Activated naive CD4-positive, alpha-beta T cell treated with anti-CD3 and anti-CD28 coated beads for 36 hours (primary cell): ENCODE results near the gene CDC37. TPM values are rescaled to one million over a fixed set of nuclear protein-coding genes. Genes with fewer than 3 reads are reported as not detected.
A peak's percentile ranks its signal among the peaks of the same experiment; 100 is the strongest.
"Not testable (repeated sequence)": the region's sequence is repeated elsewhere in the genome, so short reads cannot be mapped to it uniquely, and the experiment has no call there.

Source experiments
- CTCF ChIA-PET: fragments of 350-600 bp; sonication (Branson Sonifier 250); formaldehyde crosslinking; loops from one replicate; lab custom pipeline; 2021; ENCODE audit warnings: antibody characterized with exemption; lab: Charles Lee
- DNase-seq: peaks from one replicate; pipeline ENCODE4 v3.0.0-alpha.2; 2020
- H3K27ac Mint-ChIP-seq: one replicate; pipeline ENCODE4 v1.8.0; 2021; ENCODE audit warnings: mild to moderate bottlenecking, mixed read lengths
- H3K27me3 Mint-ChIP-seq: one replicate; pipeline ENCODE4 v1.8.0; 2021; ENCODE audit warnings: low read depth, mixed read lengths
- H3K36me3 Mint-ChIP-seq: one replicate; pipeline ENCODE4 v1.8.0; 2021; ENCODE audit warnings: low read depth, mixed read lengths
- H3K4me1 Mint-ChIP-seq: one replicate; pipeline ENCODE4 v1.8.0; 2021; ENCODE audit warnings: low read depth, mixed read lengths
- H3K4me3 Mint-ChIP-seq: one replicate; pipeline ENCODE4 v1.8.0; 2021; ENCODE audit warnings: mild to moderate bottlenecking, moderate library complexity, mixed read lengths
- H3K9me3 Mint-ChIP-seq: one replicate; pipeline ENCODE4 v1.8.0; 2021; ENCODE audit warnings: mixed read lengths
- intact Hi-C: fragments of 100-400 bp; cut with micrococcal nuclease; formaldehyde crosslinking; loops from one replicate; pipeline ENCODE4 v1.15.1; 2023
- total RNA-seq, 2 experiments: library from RNA; stranded (reverse); gene quantifications; one replicate each; pipeline ENCODE4 v1.2.3, GENCODE V29; 2021

Gene CDC37
- total RNA-seq, 2 experiments from 2014 or later: 158 to 164 TPM

DNA sequence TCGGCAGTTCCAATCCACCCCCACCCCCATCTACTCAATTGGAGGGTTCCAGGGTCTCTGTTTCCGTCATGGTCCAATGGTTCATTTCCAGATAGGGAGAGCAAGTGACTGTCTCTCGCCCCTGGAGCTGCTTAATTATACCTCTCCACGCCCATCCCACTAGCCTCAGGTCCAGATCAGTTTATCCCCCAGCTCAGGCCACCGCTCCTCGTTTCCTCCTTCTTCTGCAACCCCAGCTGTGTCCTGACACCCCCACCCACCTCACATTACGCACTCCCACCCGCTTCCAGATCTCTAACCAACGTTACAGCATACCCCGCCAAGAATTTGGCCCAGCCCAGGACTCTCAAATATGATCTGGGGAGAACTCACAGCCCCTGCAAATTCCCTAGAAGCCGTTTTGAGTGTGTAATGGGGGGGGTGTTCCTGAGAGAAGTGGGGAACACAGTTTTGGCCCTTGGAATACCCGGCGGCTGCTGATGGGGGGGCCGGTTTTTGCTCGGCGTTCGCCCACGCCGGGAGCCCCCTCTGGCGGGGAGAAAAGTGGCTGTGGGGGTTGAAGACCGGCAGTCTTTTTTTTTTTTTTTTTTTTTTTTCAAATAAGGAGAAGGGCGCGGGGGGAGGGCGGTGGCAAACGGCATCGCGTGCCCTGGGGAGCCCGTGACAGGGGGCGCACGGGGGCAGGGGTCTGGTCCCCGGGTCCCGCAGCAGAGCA lies 15.3 kb upstream of the CDC37 start:
- no peak for DNase-seq
- no peak overlapping the region for H3K27ac Mint-ChIP-seq
- peaks cover 50% of the 10 kb centered on the region for H3K4me1 Mint-ChIP-seq
- CTCF ChIA-PET: interaction anchor here (1.2 to 7.9 kb wide), 5 partner anchors 8 to 160 kb away, joined by 3 to 142 read pairs (median 31); partner anchors contain the start of gene CDC37
- no peaks in the 10 kb centered on the region for H3K36me3 Mint-ChIP-seq
- no peaks in the 10 kb centered on the region for H3K9me3 Mint-ChIP-seq
- intact Hi-C loops: loop anchor here (5.0 to 10.0 kb wide), 2 partner anchors 149 to 314 kb away; partner anchors contain the start of genes ANGPTL6, CDKN2D, KRI1 and PPAN
- peaks cover 58% of the 10 kb centered on the region for H3K27me3 Mint-ChIP-seq
- peak overlapping the region; percentile 35 for H3K4me3 Mint-ChIP-seq

DNA sequence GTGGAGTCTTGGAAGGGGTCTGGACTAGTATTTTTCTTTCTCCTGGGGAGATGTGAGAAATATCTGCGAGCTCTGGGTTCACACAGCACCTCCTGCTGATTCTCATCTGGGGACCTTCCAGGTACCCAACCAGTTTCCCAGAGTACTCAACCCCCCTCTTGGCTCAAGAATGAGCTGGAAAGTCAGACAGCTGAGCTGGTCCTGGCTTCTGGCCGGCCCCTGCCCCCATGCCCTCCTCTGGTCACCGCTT lies 14.8 kb upstream of the CDC37 start:
- intact Hi-C loops: loop anchor here (5.0 to 10.0 kb wide), 2 partner anchors 149 to 313 kb away; partner anchors contain the start of genes ANGPTL6, CDKN2D, KRI1 and PPAN
- H3K4me3 Mint-ChIP-seq: peak overlapping the region; percentile 35
- H3K36me3 Mint-ChIP-seq: no peaks in the 10 kb centered on the region
- no peaks in the 10 kb centered on the region for H3K9me3 Mint-ChIP-seq
- no peak overlapping the region for H3K27ac Mint-ChIP-seq
- H3K27me3 Mint-ChIP-seq: peaks cover 53% of the 10 kb centered on the region
- H3K4me1 Mint-ChIP-seq: peaks cover 47% of the 10 kb centered on the region
- CTCF ChIA-PET: interaction anchor here (1.2 to 7.9 kb wide), 6 partner anchors 8 to 159 kb away, joined by 3 to 142 read pairs (median 18); partner anchors contain the start of genes CDC37 and ICAM5
- no peak for DNase-seq

DNA sequence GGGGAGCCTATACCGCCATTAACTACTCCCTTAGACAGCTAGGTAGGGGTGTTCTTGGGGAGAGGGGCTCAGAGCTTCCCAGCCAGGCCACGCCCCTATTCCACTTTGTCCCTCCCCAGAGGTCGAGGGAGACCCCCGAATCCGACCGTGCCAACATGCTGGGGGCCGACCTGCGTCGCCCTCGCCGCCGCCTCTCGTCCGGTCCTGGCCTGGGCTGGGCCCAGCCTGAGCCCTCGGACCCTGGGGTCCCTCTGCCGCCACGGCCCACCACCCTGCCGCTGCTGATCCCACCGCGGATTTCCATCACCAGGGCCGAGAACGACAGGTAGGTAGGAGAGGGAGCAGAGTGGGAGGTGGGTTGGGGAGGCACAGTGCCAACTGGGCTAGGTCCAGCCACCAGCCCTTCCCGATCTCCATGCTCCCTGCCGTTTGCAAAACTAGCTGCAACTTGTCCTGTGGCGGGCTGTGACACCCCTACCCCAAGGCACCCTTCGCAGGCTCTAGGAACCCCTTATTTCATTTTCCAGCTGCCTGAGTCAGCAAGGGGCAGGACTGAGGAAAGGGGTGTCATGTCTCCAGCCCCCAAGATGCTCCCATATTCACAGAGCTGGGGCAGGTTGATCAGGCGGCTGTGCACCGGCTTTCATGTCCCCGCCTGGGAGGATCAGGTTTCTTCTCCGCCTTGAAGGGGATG lies 14.3 kb upstream of the CDC37 start:
- Mint-ChIP-seq H3K4me1 (peaks cover 49% of the 10 kb centered on the region), H3K27ac (no peak overlapping the region), H3K9me3 (no peaks in the 10 kb centered on the region), H3K4me3 (no peak overlapping the region), H3K27me3 (peaks cover 51% of the 10 kb centered on the region), H3K36me3 (no peaks in the 10 kb centered on the region)
- DNase-seq: no peak
- CTCF ChIA-PET: interaction anchor here (1.0 to 7.9 kb wide), 7 partner anchors 9 to 159 kb away, joined by 3 to 142 read pairs (median 6); partner anchors contain the start of genes CDC37 and ICAM5
- intact Hi-C loops: loop anchor here (5.0 to 10.0 kb wide), 2 partner anchors 150 to 313 kb away; partner anchors contain the start of genes ANGPTL6, CDKN2D, KRI1 and PPAN

DNA sequence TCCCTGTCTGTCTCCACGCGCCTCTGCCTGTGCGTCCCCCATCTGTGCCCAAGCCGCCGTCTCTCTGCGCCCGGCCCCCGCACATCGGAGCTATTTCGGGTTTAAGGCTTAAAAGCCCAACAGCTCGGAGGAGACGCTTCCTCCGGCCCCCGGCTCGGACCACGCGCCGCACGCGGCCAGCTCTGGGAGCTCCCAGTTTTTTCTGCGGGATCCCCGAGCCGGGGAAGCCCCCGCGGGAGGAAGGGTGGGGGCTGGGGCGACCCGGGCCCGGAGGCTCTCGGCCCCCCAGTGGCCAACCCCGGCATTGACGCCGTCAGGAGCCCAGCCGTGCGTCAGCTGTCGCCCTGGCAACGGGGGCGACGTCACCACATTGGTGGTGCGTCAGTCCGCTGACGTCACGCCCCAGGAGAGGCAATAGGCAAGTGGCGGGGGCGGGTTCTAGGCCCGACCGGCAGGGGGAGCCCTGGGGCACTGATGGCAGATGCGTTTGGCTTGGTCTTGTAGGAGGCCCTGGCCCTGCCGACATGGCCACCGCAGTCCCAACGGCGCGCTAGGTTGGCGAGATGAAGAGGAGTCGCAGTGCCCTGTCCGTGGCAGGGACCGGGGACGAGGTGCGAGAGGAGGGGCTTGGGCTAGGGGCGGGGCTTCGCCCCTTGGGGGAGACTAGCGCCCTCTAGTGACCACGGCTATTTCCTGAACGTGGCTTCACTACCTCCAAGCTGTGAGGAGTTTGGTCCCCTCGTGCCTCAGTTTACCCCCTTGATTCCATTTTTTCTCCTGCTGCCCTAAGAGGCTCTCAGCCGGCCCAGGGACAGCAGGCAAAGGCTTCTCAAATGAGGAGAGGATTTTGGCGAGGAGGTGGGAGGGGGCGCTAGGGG lies 13.3 kb upstream of the CDC37 start:
- peaks cover 53% of the 10 kb centered on the region for H3K4me1 Mint-ChIP-seq

DNA sequence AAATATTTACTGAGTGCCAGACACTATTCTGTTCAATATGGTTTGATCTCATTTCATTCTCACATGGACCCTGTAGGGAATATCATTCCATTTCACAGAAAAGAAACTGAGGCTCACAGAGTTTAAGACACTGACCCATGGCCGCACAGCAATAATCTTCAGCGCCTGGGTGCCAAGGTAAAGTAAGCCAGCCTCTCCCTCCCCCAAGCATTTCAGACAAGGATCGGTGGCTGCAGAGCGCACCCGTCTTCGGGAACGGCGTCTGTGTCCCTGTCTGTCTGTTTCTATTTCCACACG lies 12.7 kb upstream of the CDC37 start:
- Mint-ChIP-seq H3K27me3 (peaks cover 35% of the 10 kb centered on the region), H3K9me3 (no peaks in the 10 kb centered on the region), H3K4me3 (peak overlapping the region; percentile 75), H3K27ac (no peak overlapping the region), H3K36me3 (no peaks in the 10 kb centered on the region), H3K4me1 (peaks cover 48% of the 10 kb centered on the region)
- no peak for DNase-seq
- intact Hi-C loops: loop anchor here (1.0 to 10.0 kb wide), 4 partner anchors 13 to 311 kb away; partner anchors contain the start of genes ANGPTL6, CDC37, CDKN2D and KRI1
- CTCF ChIA-PET: interaction anchor here (0.6 to 7.9 kb wide), 13 partner anchors 10 to 408 kb away, joined by 3 to 142 read pairs (median 5); partner anchors contain the start of genes CDC37 and TYK2

More for the DNA sequence above, 13.3 kb upstream of the CDC37 start:
- CTCF ChIA-PET: interaction anchor here (0.6 to 7.9 kb wide), 16 partner anchors 10 to 409 kb away, joined by 3 to 142 read pairs (median 5); partner anchors contain the start of genes CDC37, ICAM5 and TYK2
- H3K27ac Mint-ChIP-seq: peak overlapping the region; percentile 82
- H3K36me3 Mint-ChIP-seq: no peaks in the 10 kb centered on the region
- peak; percentile 94 for DNase-seq
- H3K4me3 Mint-ChIP-seq: peak overlapping the region; percentile 75
- peaks cover 40% of the 10 kb centered on the region for H3K27me3 Mint-ChIP-seq
- no peaks in the 10 kb centered on the region for H3K9me3 Mint-ChIP-seq
- intact Hi-C loops: loop anchor here (1.0 to 10.0 kb wide), 4 partner anchors 13 to 312 kb away; partner anchors contain the start of genes ANGPTL6, CDC37, CDKN2D and KRI1

DNA sequence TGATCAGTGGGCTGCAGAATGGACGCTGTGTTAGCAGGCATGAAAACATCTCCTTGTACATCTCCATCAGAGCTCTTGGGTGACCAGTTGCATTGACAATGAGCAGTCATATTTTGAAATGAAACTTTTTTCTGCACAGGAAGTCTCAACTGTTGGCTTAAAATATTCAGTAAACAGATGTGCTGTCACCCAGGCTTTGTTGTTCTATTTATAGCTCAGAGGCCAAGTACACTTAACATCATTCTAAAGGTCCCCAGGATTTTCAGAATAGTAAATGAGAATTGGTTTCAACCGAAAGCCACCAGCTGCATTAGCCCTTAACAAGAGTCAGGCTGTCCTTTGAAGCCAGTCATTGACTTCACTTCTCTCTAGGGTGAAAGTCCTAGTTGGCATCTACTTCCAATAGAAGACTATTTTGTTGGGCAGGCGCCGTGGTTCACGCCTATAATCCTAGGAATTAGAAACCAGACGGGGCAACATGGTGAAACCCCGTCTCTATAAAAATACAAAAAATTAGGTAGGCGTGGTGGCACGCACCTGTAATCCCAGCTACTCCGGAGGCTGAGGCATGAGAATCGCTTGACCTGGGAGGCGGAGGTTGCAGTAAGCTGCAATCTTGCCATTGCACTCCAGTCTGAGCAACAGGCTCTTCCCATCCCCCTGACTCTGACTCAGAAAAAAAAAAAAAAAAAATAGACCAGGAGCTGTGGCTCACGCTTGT lies 9.1 kb upstream of the CDC37 start:
- peak overlapping the region; percentile 53 for H3K27ac Mint-ChIP-seq
- DNase-seq: peak; percentile 41
- no peak overlapping the region for H3K4me3 Mint-ChIP-seq
- H3K36me3 Mint-ChIP-seq: no peaks in the 10 kb centered on the region
- no peaks in the 10 kb centered on the region for H3K9me3 Mint-ChIP-seq
- CTCF ChIA-PET: interaction anchor here (0.6 to 7.9 kb wide), 10 partner anchors 8 to 289 kb away, joined by 3 to 142 read pairs (median 4); partner anchors contain the start of genes CDC37, ICAM1 and QTRT1
- peaks cover 47% of the 10 kb centered on the region for H3K4me1 Mint-ChIP-seq
- intact Hi-C loops: loop anchor here (1.0 to 10.0 kb wide), 2 partner anchors 13 to 308 kb away; partner anchors contain the start of genes ANGPTL6 and PPAN
- peaks cover 9% of the 10 kb centered on the region for H3K27me3 Mint-ChIP-seq

DNA sequence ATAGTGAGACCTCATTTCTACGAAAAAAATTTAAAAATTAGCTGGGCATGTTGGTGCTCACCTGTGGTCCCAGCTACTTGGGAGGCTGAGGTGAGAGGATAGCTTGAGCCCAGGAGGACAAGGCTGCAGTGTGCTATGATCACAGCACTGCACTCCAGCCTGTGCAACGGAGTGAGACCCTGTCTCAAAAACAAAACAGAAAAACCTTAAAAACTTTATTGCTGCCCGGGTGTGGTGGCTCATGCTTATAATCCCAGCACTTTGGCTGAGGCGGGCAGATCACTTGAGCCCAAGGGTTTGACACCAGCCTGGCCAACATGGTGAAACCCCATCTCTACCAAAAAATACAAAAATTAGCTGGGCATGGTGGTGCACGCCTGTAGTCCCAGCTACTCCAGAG lies 7.9 kb upstream of the CDC37 start:
- H3K9me3 Mint-ChIP-seq, H3K4me3 Mint-ChIP-seq, H3K27ac Mint-ChIP-seq, H3K27me3 Mint-ChIP-seq, DNase-seq, H3K36me3 Mint-ChIP-seq: not testable (repeated sequence)
- H3K4me1 Mint-ChIP-seq: peaks cover 48% of the 10 kb centered on the region
- CTCF ChIA-PET: interaction anchor here (1.2 to 1.7 kb wide), 3 partner anchors 25 to 153 kb away, joined by 3 to 4 read pairs (median 4); partner anchors contain the start of gene ICAM4
- intact Hi-C loops: loop anchor here (10.0 kb wide), 1 partner anchor 306 kb away; the partner anchor contains the start of genes ANGPTL6 and PPAN

DNA sequence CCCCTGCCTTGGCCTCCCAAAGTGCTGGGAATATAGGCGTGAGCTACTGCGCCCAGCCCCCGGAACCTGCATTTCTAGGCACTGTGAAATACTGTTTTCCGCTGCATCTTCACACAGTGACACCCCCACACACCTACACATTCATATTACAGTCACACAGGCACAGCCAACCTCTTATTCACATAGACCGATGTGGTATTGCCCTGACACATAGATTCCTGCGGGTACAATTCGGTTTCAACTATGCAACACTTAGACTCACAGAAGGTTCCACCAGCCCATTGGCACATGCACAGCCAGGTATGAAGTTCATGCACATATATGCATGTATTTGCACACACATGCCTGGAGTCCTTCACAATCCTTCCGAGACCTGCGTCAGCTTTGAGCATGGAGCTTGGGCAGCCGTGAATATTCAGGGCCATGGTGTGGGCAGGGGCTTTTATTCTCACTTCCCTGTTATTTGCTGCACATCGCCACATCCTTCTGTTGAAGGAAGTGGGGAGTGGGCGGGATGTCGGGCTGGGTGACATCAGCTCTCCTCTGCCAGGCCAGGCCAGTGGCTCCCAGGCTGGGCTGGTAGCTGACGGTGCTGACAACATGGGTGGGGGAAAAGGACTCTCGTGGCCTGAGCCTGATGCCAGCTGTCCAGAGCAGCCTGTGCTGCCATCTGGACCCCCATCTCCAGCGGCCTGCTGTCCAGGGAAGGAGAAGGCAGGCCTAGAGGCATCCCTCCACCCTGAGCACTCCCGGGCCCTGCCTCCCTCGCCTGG lies 5.4 kb upstream of the CDC37 start:
- no peaks in the 10 kb centered on the region for H3K27me3 Mint-ChIP-seq

DNA sequence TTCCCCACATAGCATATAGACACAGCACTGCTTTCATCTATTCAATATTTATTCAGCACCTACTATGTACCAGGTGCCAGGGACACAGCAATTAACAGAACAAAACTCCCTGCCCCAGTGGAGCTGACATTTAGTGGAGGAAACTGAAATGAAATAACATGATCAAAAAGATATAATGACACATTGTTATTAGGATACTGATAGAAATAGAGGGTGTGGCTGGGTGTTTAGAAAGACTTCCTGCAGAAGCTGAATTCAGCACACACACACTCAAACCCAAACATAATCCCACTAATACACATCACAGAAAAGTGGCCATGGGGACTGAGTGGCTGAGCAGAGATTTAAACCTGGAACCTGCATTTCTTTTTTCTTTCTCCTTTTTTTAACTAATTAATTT lies 3.8 kb upstream of the CDC37 start:
- H3K27me3 Mint-ChIP-seq: no peaks in the 10 kb centered on the region
- CTCF ChIA-PET: interaction anchor here (0.5 to 11.4 kb wide), 3 partner anchors 8 to 220 kb away, joined by 7 to 142 read pairs (median 16); no protein-coding TSS in a partner anchor
- no peak for DNase-seq
- H3K4me1 Mint-ChIP-seq: peaks cover 57% of the 10 kb centered on the region
- no peak overlapping the region for H3K4me3 Mint-ChIP-seq
- no peak overlapping the region for H3K27ac Mint-ChIP-seq
- no peaks in the 10 kb centered on the region for H3K9me3 Mint-ChIP-seq
- peaks cover 3% of the 10 kb centered on the region for H3K36me3 Mint-ChIP-seq
- intact Hi-C loops: no loop called here

More for the DNA sequence above, 5.4 kb upstream of the CDC37 start:
- H3K27ac Mint-ChIP-seq: peak overlapping the region; percentile 50
- H3K4me3 Mint-ChIP-seq: no peak overlapping the region
- H3K9me3 Mint-ChIP-seq: no peaks in the 10 kb centered on the region
- intact Hi-C loops: loop anchor here (1.0 kb wide), 1 partner anchor 28 kb away; no protein-coding TSS in a partner anchor
- no peaks in the 10 kb centered on the region for H3K36me3 Mint-ChIP-seq
- CTCF ChIA-PET: interaction anchor here (0.8 to 11.4 kb wide), 7 partner anchors 7 to 478 kb away, joined by 3 to 142 read pairs (median 7); no protein-coding TSS in a partner anchor
- peak; percentile 76 for DNase-seq
- peaks cover 63% of the 10 kb centered on the region for H3K4me1 Mint-ChIP-seq

DNA sequence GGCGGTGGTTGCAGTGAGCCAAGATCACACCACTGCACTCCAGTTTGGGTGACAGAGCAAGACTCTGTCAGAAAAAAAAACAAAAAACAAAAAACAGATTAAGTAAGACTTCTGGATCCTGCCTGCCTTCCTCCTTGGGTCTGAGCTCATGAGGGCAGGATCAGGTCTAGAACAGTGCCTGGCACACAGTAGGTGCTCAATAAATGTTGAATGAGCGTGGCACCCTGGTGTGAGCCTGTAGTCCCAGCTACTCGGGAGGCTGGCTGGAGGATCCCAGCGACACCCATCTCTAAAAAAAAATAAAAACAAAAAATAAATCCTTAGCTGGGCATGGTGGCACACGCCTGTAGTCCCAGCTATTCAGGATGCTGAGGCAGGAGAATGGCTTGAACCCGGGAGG lies 2.8 kb upstream of the CDC37 start:
- H3K27me3 Mint-ChIP-seq: no peaks in the 10 kb centered on the region
- intact Hi-C loops: no loop called here
- peaks cover 4% of the 10 kb centered on the region for H3K36me3 Mint-ChIP-seq
- peaks cover 62% of the 10 kb centered on the region for H3K4me1 Mint-ChIP-seq
- no peak overlapping the region for H3K27ac Mint-ChIP-seq
- no peak for DNase-seq
- H3K9me3 Mint-ChIP-seq: no peaks in the 10 kb centered on the region
- CTCF ChIA-PET: interaction anchor here (0.8 to 11.4 kb wide), 10 partner anchors 9 to 173 kb away, joined by 3 to 142 read pairs (median 7); partner anchors contain the start of gene PDE4A
- H3K4me3 Mint-ChIP-seq: no peak overlapping the region
